GM18526 (cell line): ENCODE data around the gene OTOP1.

Experiments
- POLR2A ChIP-seq: IDR thresholded peaks from 3 replicates; pipeline ENCODE4 v1.6.1; 2011; ENCODE audit not compliant: insufficient read length; ENCODE audit errors: extremely low read depth

Gene OTOP1, protein sequence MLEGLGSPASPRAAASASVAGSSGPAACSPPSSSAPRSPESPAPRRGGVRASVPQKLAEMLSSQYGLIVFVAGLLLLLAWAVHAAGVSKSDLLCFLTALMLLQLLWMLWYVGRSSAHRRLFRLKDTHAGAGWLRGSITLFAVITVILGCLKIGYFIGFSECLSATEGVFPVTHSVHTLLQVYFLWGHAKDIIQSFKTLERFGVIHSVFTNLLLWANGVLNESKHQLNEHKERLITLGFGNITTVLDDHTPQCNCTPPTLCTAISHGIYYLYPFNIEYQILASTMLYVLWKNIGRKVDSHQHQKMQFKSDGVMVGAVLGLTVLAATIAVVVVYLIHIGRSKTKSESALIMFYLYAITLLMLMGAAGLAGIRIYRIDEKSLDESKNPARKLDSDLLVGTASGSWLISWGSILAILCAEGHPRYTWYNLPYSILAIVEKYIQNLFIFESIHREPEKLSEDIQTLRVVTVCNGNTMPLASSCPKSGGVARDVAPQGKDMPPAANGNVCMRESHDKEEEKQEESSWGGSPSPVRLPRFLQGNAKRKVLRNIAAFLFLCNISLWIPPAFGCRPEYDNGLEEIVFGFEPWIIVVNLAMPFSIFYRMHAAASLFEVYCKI

DNA sequence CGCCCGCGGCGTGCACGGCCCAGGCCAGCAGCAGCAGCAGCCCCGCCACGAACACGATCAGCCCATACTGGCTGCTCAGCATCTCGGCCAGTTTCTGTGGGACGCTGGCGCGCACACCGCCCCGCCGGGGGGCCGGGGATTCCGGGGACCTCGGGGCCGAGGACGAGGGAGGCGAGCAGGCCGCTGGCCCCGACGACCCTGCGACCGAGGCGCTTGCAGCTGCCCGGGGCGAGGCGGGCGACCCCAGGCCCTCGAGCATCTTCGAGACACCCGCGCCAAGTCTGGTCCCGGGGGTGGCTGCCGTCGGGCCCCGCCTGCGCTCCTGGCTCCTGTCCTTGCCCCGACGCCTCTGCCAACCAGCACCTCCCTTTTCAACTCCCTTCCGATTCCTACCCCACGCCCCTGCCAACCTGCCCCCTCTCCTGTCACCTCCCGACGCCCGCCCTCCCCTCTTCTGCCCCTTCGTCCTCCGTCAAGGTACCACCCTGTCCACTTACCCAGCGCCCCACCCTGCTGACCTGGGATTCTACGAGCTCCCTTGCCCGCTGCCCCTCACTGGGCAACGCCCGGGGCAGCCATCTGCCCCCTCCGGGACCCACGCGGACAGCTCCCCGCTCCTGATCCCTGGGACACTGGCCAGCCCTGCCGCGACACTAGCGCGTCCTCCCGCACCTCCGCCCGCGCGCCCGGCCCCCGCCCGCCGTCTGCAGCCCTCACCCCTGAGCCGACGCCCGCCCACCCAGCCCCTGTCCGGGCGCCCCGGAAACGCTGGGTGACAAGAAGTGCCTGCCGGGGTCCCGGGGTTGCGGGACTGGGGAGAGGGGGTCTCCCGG, at the start of gene OTOP1:
Gene OTOP1 (minus strand): TSS at position 324 of the 833 bp plus-strand sequence. CDS start 65 bp downstream, at position 259.
- TF ChIP-seq POLR2A = no peak

DNA sequence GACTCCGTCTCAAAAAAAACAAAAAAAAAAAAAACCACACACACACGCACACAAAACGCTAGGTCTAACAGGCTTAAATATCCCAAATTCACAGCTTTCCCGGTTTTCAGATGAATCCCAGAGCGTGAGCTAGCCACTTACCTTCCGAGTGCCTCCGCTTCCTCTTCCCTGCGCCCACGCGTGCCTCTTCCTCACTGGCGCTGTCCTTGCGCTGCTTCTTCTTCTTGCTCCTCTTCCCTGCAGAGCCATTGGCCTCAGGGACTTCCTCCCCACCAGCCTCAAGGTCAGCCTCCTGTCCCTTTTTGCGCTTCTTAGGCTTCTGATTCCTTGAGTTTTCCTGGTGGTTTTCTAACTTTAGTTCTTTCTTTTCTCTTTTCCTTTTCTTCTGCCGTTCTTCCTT, 47.5 kb upstream of the OTOP1 start:
- no peak for TF ChIP-seq POLR2A

DNA sequence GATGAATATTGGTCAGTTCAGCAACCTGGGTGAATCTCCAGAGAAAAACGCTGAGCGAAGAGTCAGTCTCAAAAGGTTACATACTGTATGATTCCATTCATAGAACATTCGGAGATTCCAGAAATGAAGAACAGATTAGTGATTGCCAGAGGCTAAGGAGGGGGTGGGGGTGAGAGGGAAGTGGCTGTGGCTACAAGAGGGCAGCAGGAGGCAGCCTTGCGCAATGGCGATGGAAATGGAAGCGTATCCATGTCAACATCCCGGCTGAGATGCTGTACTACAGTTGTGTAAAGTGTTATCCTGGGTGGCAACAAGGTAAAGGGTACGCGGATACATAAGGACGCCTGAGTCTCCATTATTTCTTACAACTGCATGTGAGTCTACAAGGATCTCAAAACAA, 45.2 kb upstream of the OTOP1 start:
- no peak for TF ChIP-seq POLR2A

DNA sequence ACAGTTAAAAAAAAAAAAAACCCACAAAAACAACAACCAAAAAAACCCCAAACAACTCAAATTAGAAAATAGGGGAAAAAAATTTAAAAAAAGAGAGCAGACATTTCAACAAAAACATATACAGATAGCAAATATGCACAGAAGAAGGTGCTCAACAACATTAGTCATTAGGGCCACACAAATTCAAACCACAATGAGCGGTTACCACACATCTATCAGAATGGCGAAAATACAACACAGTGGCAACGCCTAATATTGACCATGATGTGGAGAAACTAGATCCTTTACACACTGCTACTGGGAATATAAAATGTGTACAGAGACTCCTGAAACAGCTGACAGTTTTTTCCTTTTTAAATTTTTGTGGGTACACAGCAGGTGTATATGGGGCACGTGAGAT, 43.8 kb upstream of the OTOP1 start:
- no peak for TF ChIP-seq POLR2A

DNA sequence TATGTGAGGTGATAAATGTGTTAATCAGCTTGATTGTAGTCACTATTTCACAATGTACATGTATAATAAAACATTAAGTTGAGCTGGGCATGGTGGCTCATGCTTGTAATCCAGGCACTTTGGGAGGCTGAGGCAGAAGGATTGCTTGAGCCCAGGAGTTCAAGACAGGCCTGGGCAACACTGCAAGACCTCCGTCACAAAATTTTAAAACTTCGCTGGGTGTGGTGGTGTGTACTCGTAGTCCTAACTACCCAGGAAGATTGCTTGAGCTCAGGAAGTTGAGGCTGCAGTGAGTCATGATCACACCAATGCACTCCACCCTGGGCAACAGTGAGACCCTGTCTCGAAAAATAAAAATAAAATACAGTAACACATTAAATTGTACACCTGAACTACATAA, 43.1 kb upstream of the OTOP1 start:
- TF ChIP-seq POLR2A = no peak

DNA sequence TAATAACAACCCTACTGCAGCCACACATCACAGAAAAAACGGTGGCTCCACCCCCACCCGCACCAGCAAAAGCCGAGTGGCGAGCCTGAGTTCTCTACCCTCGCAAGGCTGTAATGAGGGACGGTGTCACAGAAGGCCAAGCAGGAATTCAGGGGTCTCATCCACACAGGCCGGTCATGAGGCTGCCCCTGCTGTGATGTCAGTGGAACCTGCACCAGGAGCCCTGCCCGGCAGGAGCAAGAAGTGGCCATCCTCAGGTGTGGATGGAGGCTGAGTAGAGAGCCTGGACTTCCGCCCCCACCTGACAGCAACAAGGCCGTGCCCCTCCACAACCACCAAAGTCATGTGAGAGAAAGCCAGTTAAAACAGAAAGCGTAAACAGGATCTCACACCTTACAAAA, 42.6 kb upstream of the OTOP1 start:
- no peak for TF ChIP-seq POLR2A

DNA sequence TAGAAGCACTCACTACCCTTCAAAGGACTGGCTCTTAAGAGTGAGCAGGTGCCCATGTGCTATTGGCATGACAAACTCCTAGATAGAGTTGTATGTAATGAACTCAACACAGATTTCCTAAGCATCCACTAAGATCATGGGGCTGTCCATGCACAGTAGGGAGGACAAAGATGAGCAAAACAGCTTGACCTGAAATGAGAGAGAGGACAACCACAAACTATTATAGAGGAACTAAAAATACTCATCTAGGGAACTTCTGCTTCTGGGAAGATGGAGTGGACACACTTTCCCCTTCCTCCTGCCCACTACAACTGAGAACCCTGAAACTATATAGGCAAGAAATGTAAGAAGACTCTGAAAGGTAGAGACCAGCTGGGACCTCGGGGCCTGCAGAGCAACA, 42.0 kb upstream of the OTOP1 start:
- no peak for TF ChIP-seq POLR2A

DNA sequence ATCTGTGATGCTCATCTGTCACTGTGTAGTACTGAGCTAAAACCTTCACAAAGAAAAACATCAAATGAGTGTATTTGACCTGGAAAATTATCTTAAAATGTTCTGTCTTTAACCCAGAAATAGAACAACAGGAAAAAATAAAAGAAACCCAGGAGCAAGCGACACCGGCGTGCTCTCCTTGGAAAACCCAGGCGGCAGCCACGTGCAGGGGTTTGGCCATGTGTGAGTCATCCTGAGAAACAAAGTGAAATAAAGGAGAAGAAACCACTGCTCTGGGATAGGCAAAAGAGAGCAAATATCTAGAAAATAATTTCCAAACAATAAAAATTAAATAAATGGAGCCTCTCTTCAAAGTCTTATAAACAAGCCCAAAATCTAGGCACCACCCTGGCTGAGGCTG, 41.3 kb upstream of the OTOP1 start:
- no peak for TF ChIP-seq POLR2A

DNA sequence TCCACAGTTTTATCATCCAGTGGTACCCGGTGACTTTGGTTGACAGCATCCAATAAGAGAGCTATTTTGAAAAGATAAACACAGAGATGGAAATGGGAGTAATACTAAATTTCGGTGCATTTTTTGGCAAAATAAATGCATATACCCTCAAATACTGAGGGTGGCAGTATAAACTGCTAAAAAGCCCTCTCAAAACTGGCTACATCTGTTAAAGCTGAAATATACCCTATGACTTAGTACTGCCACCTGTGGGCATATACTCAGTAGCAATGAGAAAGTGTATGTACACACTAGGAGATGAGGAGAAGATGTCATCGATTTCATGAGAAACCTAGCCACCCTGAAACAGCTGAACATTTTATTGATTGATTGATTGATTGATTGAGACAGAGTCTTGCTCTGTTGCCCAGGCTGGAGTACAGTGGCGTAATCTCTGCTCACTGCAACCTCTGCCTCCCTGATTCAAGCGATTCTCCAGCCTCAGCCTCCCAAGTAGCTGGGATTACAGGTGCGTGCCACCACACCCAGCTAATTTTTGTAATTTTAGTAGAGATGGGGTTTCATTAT, 33.5 kb upstream of the OTOP1 start:
- no peak for TF ChIP-seq POLR2A

DNA sequence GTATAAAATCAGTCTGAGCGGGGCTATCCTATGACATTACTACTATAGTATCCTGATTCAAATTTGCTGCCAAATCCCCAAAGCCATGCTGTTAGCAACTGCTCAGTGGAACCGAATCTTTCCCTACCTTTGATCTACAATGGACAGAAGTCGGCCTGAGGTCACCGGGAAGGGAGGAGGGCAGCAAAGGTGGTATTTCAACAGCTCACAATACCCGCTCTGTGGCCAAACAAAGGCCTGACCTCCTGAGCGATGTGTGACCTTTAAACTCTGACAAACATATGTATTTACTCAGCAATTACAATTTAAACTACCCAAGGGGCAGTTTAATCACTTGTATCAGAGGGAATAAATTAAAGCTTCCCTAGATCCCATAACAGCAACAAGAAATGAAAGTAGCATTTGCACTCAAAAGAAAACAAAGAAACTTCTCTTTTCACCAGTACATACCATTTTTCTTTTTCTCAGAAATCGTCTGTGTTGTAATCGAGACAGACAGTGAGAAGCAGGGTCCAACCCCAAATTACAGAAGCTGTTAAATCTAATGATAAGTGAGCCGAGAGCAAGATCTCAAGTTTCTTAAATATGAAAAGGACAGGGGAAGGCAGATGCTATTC, 32.9 kb upstream of the OTOP1 start:
- TF ChIP-seq POLR2A = no peak

DNA sequence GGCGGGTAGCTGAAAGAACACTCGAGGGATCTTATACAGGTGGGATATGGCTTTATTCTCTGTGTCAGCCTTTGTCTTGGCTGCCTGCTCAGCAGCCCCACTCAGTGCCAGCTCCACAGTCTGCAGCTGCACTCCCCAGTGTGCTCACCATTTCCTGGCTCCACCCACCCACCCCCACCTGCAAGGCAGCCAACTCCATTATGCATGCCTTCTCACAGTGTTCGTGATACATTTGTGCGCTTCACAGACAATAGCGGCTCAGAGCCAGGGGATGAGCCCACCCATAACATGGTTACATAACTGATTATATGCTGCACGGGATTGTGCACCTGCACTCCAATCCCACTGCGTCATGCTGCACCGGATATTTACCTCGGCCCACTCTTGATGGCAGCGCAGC, 30.1 kb upstream of the OTOP1 start:
- no peak for TF ChIP-seq POLR2A

DNA sequence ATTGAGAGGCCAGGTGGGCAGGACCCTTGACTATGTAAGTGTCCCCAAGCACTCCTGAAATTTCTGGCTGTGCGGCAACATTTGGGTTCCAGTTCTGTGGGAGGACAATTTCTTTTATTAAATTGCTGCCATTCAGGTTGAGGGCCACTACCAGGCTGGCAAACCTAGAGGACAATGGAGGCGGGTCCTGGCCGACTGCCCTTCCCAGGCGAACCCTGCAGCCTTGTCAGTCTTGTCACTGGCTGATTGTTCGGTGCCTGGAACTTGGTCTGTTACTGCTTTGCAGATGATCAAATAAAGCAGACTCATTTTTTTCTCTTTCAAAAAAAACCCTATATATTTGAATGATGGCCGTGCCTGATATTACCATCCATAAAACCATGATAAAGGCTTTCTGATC, 27.9 kb upstream of the OTOP1 start:
- TF ChIP-seq POLR2A = no peak

DNA sequence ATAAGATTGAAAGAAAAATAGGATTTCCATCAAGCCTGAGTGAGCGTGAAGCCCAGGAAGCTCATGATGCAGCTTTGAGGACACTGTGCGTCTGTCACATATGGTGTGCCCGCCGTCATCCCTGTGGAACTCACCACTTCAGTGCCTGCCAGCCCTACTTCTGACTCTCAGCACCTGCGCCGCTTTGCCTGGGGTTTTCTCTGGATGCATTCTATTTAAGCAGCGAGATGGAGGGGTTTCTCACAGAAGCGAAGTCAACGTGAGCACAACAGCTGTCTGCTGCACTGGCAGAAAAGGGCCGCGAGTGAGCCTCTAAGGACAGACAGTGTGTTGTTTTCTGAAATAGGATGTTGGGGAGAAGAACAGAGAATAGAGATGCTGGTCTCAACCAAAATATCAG, 27.5 kb upstream of the OTOP1 start:
- TF ChIP-seq POLR2A = no peak

DNA sequence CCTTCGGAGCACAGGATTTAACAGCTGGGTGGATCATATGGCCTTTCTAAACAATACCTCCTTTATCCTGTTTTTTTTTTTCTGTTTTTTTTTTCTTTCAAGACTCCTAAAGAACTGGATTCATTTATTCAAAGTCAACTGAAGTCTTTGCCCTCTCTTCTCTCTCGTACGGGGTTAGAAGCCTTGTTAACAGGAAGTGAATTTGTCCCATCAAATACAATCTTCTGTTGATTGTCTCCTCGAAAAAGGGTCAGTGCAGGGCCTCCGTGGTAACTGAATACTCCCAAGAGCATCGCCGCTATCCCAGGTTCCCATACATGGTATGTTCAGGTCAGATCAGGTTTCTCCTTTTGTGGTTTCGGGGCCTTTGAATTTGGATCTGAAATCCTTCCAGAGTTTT, 23.1 kb upstream of the OTOP1 start:
- TF ChIP-seq POLR2A = no peak

DNA sequence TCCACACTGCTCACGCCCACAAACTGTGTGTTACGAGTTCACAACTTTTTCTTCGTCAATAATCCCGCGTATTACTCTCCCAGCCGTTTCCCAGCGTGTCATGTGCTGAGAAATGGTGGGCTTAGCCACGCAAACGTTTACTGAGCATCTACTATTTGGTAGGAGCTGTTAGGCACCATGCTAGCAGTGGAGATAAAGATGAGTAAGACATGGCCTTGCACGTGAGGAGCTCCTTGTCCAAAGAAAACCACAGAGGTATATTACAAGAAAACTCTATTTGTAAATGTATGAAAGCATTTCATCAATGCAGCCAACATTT, 22.1 kb upstream of the OTOP1 start:
- TF ChIP-seq POLR2A = no peak
